ENCODE results near the gene VWA5B2.

DNA sequence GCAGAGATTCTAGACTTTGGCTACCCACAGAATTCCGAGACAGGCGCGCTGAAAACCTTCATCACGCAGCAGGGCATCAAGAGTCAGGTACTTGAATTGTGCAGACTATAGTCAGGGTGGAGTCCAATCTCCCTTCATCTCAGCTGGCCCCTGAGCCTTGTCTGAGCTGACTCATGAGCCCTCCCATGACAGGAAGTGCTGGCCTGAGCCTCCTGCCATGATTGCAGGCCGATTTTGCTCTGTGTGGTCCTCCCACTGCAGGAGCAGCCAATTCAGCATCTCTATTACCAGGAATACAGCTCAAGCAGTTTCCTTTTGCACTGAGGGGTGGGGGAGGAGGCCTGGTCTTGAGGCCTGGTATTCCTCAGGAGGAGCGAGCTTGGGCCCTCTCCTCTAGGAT lies 49.2 kb upstream of the VWA5B2 start:
- TF ChIP-seq, protein P1, sequence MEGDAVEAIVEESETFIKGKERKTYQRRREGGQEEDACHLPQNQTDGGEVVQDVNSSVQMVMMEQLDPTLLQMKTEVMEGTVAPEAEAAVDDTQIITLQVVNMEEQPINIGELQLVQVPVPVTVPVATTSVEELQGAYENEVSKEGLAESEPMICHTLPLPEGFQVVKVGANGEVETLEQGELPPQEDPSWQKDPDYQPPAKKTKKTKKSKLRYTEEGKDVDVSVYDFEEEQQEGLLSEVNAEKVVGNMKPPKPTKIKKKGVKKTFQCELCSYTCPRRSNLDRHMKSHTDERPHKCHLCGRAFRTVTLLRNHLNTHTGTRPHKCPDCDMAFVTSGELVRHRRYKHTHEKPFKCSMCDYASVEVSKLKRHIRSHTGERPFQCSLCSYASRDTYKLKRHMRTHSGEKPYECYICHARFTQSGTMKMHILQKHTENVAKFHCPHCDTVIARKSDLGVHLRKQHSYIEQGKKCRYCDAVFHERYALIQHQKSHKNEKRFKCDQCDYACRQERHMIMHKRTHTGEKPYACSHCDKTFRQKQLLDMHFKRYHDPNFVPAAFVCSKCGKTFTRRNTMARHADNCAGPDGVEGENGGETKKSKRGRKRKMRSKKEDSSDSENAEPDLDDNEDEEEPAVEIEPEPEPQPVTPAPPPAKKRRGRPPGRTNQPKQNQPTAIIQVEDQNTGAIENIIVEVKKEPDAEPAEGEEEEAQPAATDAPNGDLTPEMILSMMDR (IDR thresholded peaks at IDR 0.05; ENCODE audit: low read length), result no peak
- no peak for TF ChIP-seq EZH2 (IDR thresholded peaks at IDR 0.05; ENCODE audit: borderline replicate concordance, low read length)
